K562 (cell line): ENCODE data around the gene ZNF268.

Experiments used
- CTCF ChIP-seq, 3 experiments: IDR thresholded peaks in 2 of 3; conservative IDR thresholded peaks in 1 of 3; 2 replicates each; pipeline ENCODE4 v1.5.1; 2011 to 2012; ENCODE audit warnings: low read length in 3 of 3, mild to moderate bottlenecking in 3 of 3, control low read depth in 2 of 3, improper control_type of control experiment in 1 of 3, inconsistent platforms in 1 of 3, low read depth in 1 of 3, mixed read lengths in 1 of 3, moderate library complexity in 1 of 3; ENCODE audit not compliant: insufficient read depth in 2 of 3
- EP300 ChIP-seq: IDR thresholded peaks from 2 replicates; pipeline ENCODE4 v1.6.1; 2012; ENCODE audit warnings: low read length, improper control_type of control experiment
- ZBTB40 ChIP-seq, 2 experiments: fragments of 450-650 bp in 1 of 2; sonication (generic) in 1 of 2; formaldehyde crosslinking in 1 of 2; IDR thresholded peaks; 2 replicates each; pipeline versions ENCODE4 v1.7.1 to v1.9.0; 2016 to 2022; ENCODE audit warnings: inconsistent platforms in 1 of 2, mild to moderate bottlenecking in 1 of 2, missing genetic modification reagents in 1 of 2

GRCh38 chr12:133181238-133181959 lies at the start of gene ZNF268:
- TF ChIP-seq EP300 (peak; percentile 54), CTCF (IDR thresholded peaks at IDR 0.05 in 2 of 3, conservative IDR thresholded peaks at IDR 0.05 in 1 of 3; ENCODE audit: insufficient read depth in 2 of 3, low read depth in 1 of 3, low read length in 3 of 3) (peak; percentile 84 to 95 (median 93)), ZBTB40 (IDR thresholded peaks at IDR 0.05) (peak; percentile 91), ZBTB40 (CRISPR knock-in tag; IDR thresholded peaks at IDR 0.05) (no peak)
